ENCODE data around the gene SRSF9.
"Not testable (repeated sequence)": the region's sequence is repeated elsewhere in the genome, so short reads cannot be mapped to it uniquely, and the experiment has no call there.

The SRSF9 gene

GRCh38 chr12:120469450-120470149 is at the start of gene SRSF9:
Gene SRSF9, minus strand, starts transcription at chr12:120469748. Its CDS starts 139 bp downstream, at chr12:120469609.
- DNase-seq = peak; percentile 74

GRCh38 chr12:120519324-120519723 is 49.8 kb upstream of the SRSF9 start:
- not testable (repeated sequence) for DNase-seq

GRCh38 chr12:120515496-120515895 is 45.9 kb upstream of the SRSF9 start:
- no peak for DNase-seq

- no peak for DNase-seq
Observed at GRCh38 chr12:120514002-120514401, 44.5 kb upstream of the SRSF9 start.

GRCh38 chr12:120508537-120508936 is 39.0 kb upstream of the SRSF9 start:
- no peak for DNase-seq

- no peak for DNase-seq
Observed at GRCh38 chr12:120504587-120504986, 35.0 kb upstream of the SRSF9 start.

- no peak for DNase-seq
Observed at GRCh38 chr12:120500581-120500980, 31.0 kb upstream of the SRSF9 start.

GRCh38 chr12:120498870-120499515 is 29.4 kb upstream of the SRSF9 start:
- DNase-seq = no peak

GRCh38 chr12:120497524-120498150 is 28.1 kb upstream of the SRSF9 start:
- no peak for DNase-seq

- DNase-seq = peak; percentile 8
Observed at GRCh38 chr12:120496413-120497340, 27.1 kb upstream of the SRSF9 start.

GRCh38 chr12:120495731-120496412 is 26.3 kb upstream of the SRSF9 start, which contains the start of gene DYNLL1:
Gene DYNLL1, plus strand, starts transcription at chr12:120496113. Its CDS starts 309 bp downstream, at chr12:120496422.
- peak; percentile 83 for DNase-seq

GRCh38 chr12:120495186-120495730 is 25.7 kb upstream of the SRSF9 start:
- no peak for DNase-seq

- DNase-seq = no peak
Observed at GRCh38 chr12:120490833-120491512, 21.4 kb upstream of the SRSF9 start.

GRCh38 chr12:120490325-120490724 is 20.8 kb upstream of the SRSF9 start:
- no peak for DNase-seq

GRCh38 chr12:120489018-120489417 is 19.5 kb upstream of the SRSF9 start:
- no peak for DNase-seq

GRCh38 chr12:120488057-120488640 is 18.6 kb upstream of the SRSF9 start:
- no peak for DNase-seq

GRCh38 chr12:120487552-120487951 is 18.0 kb upstream of the SRSF9 start:
- not testable (repeated sequence) for DNase-seq

- no peak for DNase-seq
Observed at GRCh38 chr12:120485961-120486881, 16.7 kb upstream of the SRSF9 start.

- no peak for DNase-seq
Observed at GRCh38 chr12:120483621-120484020, 14.1 kb upstream of the SRSF9 start.

All from NCI-H1694 treated with DMSO at 0.1 percent for 48 hours (cell line).